K562 (cell line): ENCODE data around the gene TRAP1. TPM values are rescaled to one million over a fixed set of nuclear protein-coding genes. Genes with fewer than 3 reads are reported as not detected.

Experiments used
- ATF3 ChIP-seq, 2 experiments: fragments of 450-650 bp in 1 of 2; sonication (generic) in 1 of 2; formaldehyde crosslinking in 1 of 2; IDR thresholded peaks in 1 of 2; conservative IDR thresholded peaks in 1 of 2; 2 replicates each; pipeline versions ENCODE4 v1.6.1 to v1.8.1; 2016 to 2023; ENCODE audit warnings: mild to moderate bottlenecking in 2 of 2, moderate library complexity in 2 of 2, inconsistent platforms in 1 of 2, missing genetic modification reagents in 1 of 2
- CTBP1 ChIP-seq: fragments of 450-650 bp; IDR thresholded peaks from 2 replicates; pipeline ENCODE4 v1.6.1; 2016; ENCODE audit warnings: borderline replicate concordance
- DPF2 ChIP-seq: fragments of 450-650 bp; IDR thresholded peaks from 2 replicates; pipeline ENCODE4 v1.6.1; 2016
- HDGF ChIP-seq: fragments of 450-650 bp; IDR thresholded peaks from 2 replicates; pipeline ENCODE4 v1.6.1; 2016
- HMG20B ChIP-seq: fragments of 250-450 bp; sonication (Bioruptor Pico); IDR thresholded peaks from 2 replicates; pipeline ENCODE4 v1.5.0; 2021; ENCODE audit warnings: mild to moderate bottlenecking
- HSF4 ChIP-seq: fragments of 250-450 bp; sonication (Bioruptor Pico); IDR thresholded peaks from 2 replicates; pipeline ENCODE4 v2.1.2; 2022; ENCODE audit warnings: mild to moderate bottlenecking, moderate library complexity, borderline replicate concordance
- JUND ChIP-seq, 2 experiments: IDR thresholded peaks; 2 replicates in 1 of 2; 3 replicates in 1 of 2; pipeline ENCODE4 v1.6.1; 2011; ENCODE audit warnings: borderline replicate concordance in 2 of 2, low read depth in 2 of 2, low read length in 2 of 2, improper control_type of control experiment in 1 of 2, missing biosample characterization in 1 of 2, missing genetic modification characterization in 1 of 2, missing genetic modification reagents in 1 of 2
- LEF1 ChIP-seq: fragments of 450-650 bp; IDR thresholded peaks from 2 replicates; pipeline ENCODE4 v1.6.1; 2016; ENCODE audit warnings: mild to moderate bottlenecking
- MAZ ChIP-seq, 2 experiments: fragments of 450-650 bp in 1 of 2; sonication (generic) in 1 of 2; formaldehyde crosslinking; IDR thresholded peaks in 1 of 2; conservative IDR thresholded peaks in 1 of 2; 2 replicates each; pipeline versions ENCODE4 v1.4.0 to v1.5.0; 2020; ENCODE audit warnings: mild to moderate bottlenecking in 1 of 2, missing genetic modification reagents in 1 of 2
- OTX1 ChIP-seq: fragments of 450-650 bp; formaldehyde crosslinking; IDR thresholded peaks from 2 replicates; pipeline ENCODE4 v1.4.0; 2022; ENCODE audit warnings: mild to moderate bottlenecking
- PRDM10 ChIP-seq: fragments of 450-650 bp; IDR thresholded peaks from 2 replicates; pipeline ENCODE4 v1.6.1; 2018; ENCODE audit not compliant: partially characterized antibody
- RBFOX2 ChIP-seq: fragments of 200-400 bp; formaldehyde crosslinking; IDR thresholded peaks from 2 replicates; pipeline ENCODE4 v1.6.1; 2017; ENCODE audit warnings: low read depth, mild to moderate bottlenecking, low read length, moderate library complexity
- RFX1 ChIP-seq: fragments of 450-650 bp; IDR thresholded peaks from 2 replicates; pipeline ENCODE4 v1.6.1; 2016; ENCODE audit warnings: mild to moderate bottlenecking, moderate library complexity
- SMAD3 ChIP-seq: fragments of 450-650 bp; formaldehyde crosslinking; conservative IDR thresholded peaks from 2 replicates; pipeline ENCODE4 v1.4.0; 2020; ENCODE audit warnings: mild to moderate bottlenecking
- SMARCE1 ChIP-seq: fragments of 450-650 bp; IDR thresholded peaks from 2 replicates; pipeline ENCODE4 v1.7.1; 2016; ENCODE audit warnings: mild to moderate bottlenecking
- TAL1 ChIP-seq: fragments of 450-650 bp; IDR thresholded peaks from 2 replicates; pipeline ENCODE4 v1.6.1; 2016; ENCODE audit warnings: mild to moderate bottlenecking
- ZBTB1 ChIP-seq: sonication (generic); formaldehyde crosslinking; IDR thresholded peaks from 2 replicates; pipeline ENCODE4 v1.8.1; 2023; ENCODE audit warnings: missing genetic modification reagents, low read depth, mild to moderate bottlenecking, borderline replicate concordance
- ZBTB11 ChIP-seq, 3 experiments: fragments of 200-800 bp in 1 of 3; fragments of 250-450 bp in 1 of 3; fragments of 450-650 bp in 1 of 3; sonication (Bioruptor Pico) in 1 of 3; sonication (Bioruptor generic) in 1 of 3; formaldehyde crosslinking in 1 of 3; IDR thresholded peaks; 2 replicates each; pipeline versions ENCODE4 v1.6.1 to v1.8.0; 2016 to 2022; ENCODE audit warnings: mild to moderate bottlenecking in 2 of 3, missing genetic modification characterization in 2 of 3, missing compliant biosample characterization in 1 of 3, moderate library complexity in 1 of 3
- polyA plus RNA-seq, 8 experiments: library from polyadenylated mRNA; depleted of rRNA in 4 of 8; stranded (reverse) in 5 of 8; unstranded in 3 of 8; fragments of >200 nt; fragmentation: Nextera tagmentation in 2 of 8; fragmentation: Illumina TruSeq in 1 of 8; extraction: Ambion mirVana in 2 of 8; extraction: Trizol in 1 of 8; gene quantifications; 2 replicates each; pipeline versions ENCODE4 v1.2.1 to v1.2.3, GENCODE V29; 2011 to 2014; ENCODE audit warnings: inconsistent platforms in 1 of 8, missing spikeins in 1 of 8
- total RNA-seq, 7 experiments: library from RNA; depleted of rRNA in 6 of 7; stranded (reverse); fragments of >200 nt in 6 of 7; fragmentation: Illumina TruSeq in 2 of 7; extraction: Trizol in 2 of 7; gene quantifications; 2 replicates each; pipeline versions ENCODE4 v1.2.1 to v1.2.3, GENCODE V29; 2011 to 2021; ENCODE audit warnings: low replicate concordance in 1 of 7

Gene TRAP1
- total and polyA plus RNA-seq, 9 of the 15 experiments (the other 6 are each of a cell fraction or from before 2014, with no cell fraction given) = 19.1 to 436 (median 301) TPM

- TF ChIP-seq PRDM10 = peak; percentile 80
- TF ChIP-seq LEF1 = no peak
- 0 out of 2 replicates have a peak, but pooled peaks have one; percentile 23 for TF ChIP-seq HDGF
- no peak for TF ChIP-seq SMAD3 (CRISPR knock-in tag)
- no peak for TF ChIP-seq ZBTB1 (CRISPR knock-in tag)
- peak; percentile 81 for TF ChIP-seq CTBP1
- TF ChIP-seq TAL1 = no peak
- TF ChIP-seq ZBTB11 (CRISPR knock-in tag; IDR thresholded peaks at IDR 0.05) = peak in 1 of 3 experiments; percentile 41; a peak in 1 of 6 replicates
- peak; percentile 70 for TF ChIP-seq DPF2
- peak; percentile 90 for TF ChIP-seq ATF3 (IDR thresholded peaks at IDR 0.05)
- TF ChIP-seq ATF3 (CRISPR knock-in tag; conservative IDR thresholded peaks at IDR 0.05) = no peak
- TF ChIP-seq JUND (IDR thresholded peaks at IDR 0.05; ENCODE audit: borderline replicate concordance, low read depth, low read length) = peak; percentile 98
- peak; percentile 95; the same call in 2 of the 3 replicates for TF ChIP-seq JUND (tag; IDR thresholded peaks at IDR 0.05; ENCODE audit: borderline replicate concordance, low read depth, low read length)
- TF ChIP-seq OTX1 (CRISPR knock-in tag) = no peak
- peak; percentile 35; the same call in 1 of the 2 replicates for TF ChIP-seq RBFOX2
- TF ChIP-seq RFX1 = no peak
- no peak for TF ChIP-seq HSF4 (CRISPR knock-in tag)
- TF ChIP-seq MAZ (CRISPR knock-in tag; conservative IDR thresholded peaks at IDR 0.05 in 1 of 2, IDR thresholded peaks at IDR 0.05 in 1 of 2) = no peak; a peak in 1 of 4 replicates
- TF ChIP-seq HMG20B (CRISPR knock-in tag) = no peak
- peak; percentile 57; the same call in 1 of the 2 replicates for TF ChIP-seq SMARCE1
Observed at GRCh38 chr16:3642397-3643094, 74.8 kb downstream of the TRAP1 start (continued).
